Hepatocyte (in vitro differentiated cells): ENCODE data around the gene CSMD2.

Experiments used
- CTCF ChIP-seq: fragments of 200-600 bp; sonication (generic); IDR thresholded peaks from 2 replicates; pipeline ENCODE4 v1.5.1; 2016; ENCODE audit warnings: antibody characterized with exemption, mild to moderate bottlenecking; ENCODE audit not compliant: poor library complexity
- EZH2 ChIP-seq: fragments of 200-600 bp; sonication (generic); IDR thresholded peaks from 2 replicates; pipeline ENCODE4 v1.6.1; 2016; ENCODE audit warnings: antibody characterized with exemption, mild to moderate bottlenecking, borderline replicate concordance

DNA sequence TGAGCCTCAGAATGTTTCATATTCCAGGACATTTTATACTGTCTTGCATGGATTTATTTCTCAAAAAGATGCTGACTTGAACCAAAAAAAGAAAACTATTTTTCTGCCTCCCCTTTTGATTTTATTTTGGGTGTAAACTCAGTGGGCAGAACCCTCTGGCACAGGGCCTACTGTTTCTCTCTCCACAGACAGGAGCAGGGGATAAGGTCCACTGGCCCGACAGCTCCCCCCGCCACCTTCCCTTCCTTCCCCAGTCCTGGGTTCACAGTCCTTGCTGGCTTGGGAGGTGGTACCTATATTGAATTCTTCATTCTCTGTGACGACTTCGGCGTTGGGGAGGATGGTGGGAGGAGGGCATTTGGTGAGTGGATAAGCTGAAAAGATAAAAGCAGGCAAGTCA is 578.2 kb downstream of the CSMD2 start:
- no peak for TF ChIP-seq CTCF
- TF ChIP-seq EZH2, result no peak
